Activated CD8-positive, alpha-beta memory T cell treated with anti-CD3 and anti-CD28 coated beads for 36 hours (primary cell): ENCODE data around the gene MAB21L4. TPM values are rescaled to one million over a fixed set of nuclear protein-coding genes. Genes with fewer than 3 reads are reported as not detected.

Experiments
- CTCF ChIA-PET: fragments of 350-600 bp; sonication (Branson Sonifier 250); formaldehyde crosslinking; loops from one replicate; lab custom pipeline; 2021; ENCODE audit warnings: antibody characterized with exemption; lab: Charles Lee
- POLR2A ChIA-PET: fragments of 350-600 bp; sonication (Branson Sonifier 250); formaldehyde crosslinking; loops from one replicate; lab custom pipeline; 2021; ENCODE audit warnings: antibody characterized with exemption; lab: Charles Lee
- total RNA-seq, 2 experiments: library from RNA; stranded (reverse); gene quantifications; one replicate each; pipeline ENCODE4 v1.2.3, GENCODE V29; 2021

Gene MAB21L4
- total RNA-seq, 2 experiments from 2014 or later: not detected

DNA sequence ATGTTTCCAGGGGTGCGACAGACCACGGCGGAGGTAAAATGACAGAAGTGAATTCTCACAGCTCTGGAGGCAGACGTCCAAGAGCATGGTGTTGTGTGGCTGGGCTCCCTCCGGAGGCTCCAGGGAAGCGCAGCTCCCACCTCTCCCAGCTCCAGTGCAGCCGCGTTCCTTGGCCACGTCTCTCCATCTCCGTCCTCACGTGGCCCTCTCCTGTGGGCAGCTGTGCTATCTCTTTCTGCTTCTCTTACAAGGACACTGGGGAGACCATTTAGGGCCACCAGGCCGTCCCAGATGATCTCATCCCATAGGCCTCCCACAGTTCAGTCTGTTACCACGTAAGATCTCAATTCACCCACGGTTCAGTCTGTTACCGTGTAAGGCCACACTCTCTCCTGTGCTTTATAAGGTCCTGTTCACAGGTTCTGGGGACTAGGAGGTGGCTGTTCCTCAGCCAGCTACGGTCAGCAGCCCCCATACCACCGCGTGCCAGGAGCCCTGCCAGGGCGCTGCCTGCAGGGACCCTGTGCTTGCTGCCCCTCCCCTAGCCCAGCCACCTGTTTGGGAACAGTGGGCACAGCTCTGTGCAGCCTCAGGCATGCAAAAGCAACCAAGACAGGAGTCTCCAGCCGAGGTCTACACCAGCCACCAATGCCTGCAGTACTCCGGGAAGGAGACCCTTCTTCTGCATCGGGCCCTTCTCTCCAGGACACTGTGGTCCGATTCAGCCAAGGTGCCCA lies 2.9 kb upstream of the MAB21L4 start:
- ChIA-PET POLR2A (no interaction called here), CTCF (no interaction called here)

DNA sequence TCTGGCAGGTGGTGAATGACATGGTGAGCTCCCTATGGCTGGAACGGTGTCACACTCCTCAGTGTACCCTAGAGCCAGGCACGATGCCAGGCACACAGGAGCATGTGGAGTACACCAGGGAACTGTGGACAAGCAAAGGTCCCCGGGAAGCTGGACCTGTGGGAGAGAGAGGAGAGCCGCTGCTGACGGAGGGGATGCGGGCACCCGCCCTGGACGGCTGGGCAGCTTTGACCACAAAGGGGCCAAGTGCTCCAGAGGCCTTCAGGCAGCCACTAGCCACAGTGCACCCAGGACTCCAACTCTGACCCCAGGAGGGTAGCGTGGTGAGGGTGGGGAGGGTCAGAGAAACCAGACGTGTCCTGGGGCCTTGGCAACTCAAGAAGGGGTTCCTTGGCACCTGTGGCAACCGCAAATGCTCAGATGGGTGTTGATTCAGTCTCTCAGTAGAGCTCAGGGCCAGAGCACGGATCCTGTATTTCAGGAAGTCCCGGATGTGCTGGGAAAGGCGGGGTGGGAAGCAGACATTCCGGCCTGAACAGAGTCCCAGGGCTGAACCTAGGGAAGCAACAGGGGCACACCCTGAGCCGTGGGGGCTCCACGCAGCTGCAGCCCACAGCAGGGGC lies 2.3 kb upstream of the MAB21L4 start:
- CTCF ChIA-PET: interaction anchor here (0.8 kb wide), 1 partner anchor 16 kb away, joined by 3 read pairs; no protein-coding TSS in a partner anchor
- POLR2A ChIA-PET: no interaction called here

GRCh38 chr2:240896871-240897692 lies 1.1 kb upstream of the MAB21L4 start:
- ChIA-PET POLR2A (no interaction called here), CTCF (interaction anchor here (0.8 kb wide), 1 partner anchor 17 kb away, joined by 3 read pairs; no protein-coding TSS in a partner anchor)

GRCh38 chr2:240896394-240896793 lies 438 bp upstream of the MAB21L4 start:
- POLR2A ChIA-PET: no interaction called here
- CTCF ChIA-PET: no interaction called here

DNA sequence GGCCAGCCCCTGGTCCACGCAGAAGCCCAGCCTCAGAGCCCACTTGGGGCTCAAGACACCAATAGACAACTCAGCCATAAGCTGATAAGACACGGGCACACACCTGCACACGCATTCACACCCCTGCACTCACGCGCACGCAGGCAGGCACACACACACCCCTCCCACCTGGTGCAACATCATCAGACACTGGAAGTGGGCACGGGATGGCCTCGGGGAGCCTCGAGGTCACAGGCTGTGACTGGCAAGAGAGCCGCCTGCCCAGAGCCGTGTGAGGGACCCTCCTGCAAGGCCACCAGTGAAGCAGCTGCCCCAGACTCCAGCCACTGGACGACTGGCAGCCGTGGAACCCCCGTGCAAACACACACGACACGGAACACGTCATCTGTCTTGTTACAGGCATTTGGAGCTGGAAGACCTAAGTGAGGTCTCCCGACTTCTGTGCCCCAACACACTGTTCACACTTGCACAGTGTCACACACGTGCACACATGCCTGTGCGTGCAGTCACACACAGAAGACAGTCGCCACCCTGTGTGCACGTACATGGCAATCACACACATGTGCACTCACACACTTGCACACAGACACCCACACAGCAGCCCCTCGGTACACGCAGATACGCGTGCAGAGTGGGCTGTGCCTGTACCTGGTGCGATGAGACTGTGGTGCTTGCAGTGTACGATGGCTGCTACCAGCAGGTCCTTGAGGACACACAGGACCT lies 959 bp downstream of the MAB21L4 start:
- ChIA-PET CTCF (no interaction called here), POLR2A (no interaction called here)

DNA sequence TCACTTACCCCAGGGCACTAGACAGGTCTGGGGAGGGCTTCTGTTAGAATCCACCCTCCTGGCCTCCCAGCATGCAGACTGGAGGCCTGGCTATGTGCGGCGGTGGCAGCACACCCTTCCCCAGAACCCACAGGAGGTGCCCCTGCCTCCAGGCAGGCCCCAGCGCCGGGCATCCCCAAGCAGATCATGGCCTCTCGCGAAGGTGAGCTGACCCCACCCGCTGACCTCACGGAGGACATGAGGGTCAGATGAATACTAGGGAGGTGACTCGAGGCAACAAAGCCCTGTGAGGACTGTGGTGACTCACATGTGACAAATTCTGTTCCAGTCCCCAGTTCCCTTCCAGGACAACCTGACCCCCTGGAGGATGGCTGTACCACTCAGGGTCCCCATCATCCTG lies 1.9 kb downstream of the MAB21L4 start:
- POLR2A ChIA-PET: no interaction called here
- CTCF ChIA-PET: no interaction called here

DNA sequence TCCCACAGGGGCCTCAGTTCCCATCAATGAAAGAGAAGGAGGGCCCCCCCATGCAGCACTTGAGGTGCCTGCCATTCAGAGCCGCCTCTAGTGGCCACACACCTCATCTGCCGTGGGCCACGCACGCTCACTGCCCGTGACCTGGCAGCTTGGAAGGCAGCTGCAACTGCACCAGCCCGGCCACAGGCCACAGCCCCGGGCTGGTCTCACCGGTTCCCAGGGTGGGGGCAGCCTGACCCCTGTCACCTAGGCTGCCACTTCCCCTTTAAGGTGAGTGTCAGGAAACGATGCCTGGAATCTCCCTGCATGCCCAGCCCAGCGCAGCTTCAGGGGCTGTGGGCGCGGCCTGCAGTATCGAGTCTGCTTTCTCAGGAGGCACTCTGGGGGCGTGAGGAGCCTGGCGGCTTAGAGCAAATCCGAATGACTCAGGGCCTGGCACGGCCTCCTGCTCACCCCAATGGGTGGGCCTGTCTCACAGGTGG lies 2.6 kb downstream of the MAB21L4 start:
- ChIA-PET CTCF (no interaction called here), POLR2A (no interaction called here)

DNA sequence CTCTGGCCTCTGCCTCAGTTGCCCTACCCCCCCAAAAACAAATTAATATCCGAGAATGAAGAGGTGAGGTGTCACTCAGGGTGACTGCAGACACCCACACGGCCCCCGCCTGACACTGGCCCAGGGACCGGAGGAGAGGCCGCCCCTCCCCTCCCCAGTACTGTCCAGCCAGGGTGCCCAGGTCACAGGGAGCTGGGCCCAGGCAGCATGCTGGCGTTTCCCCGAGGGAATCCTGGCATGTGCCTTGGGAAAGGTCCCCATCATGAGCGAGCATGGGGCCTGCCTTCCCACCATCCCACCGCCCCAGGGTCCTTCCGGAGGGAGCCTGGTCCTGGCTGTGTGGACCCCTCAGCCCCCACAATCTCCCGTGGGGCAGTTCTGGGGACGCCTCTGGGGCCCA lies 3.0 kb downstream of the MAB21L4 start:
- POLR2A ChIA-PET: no interaction called here
- CTCF ChIA-PET: no interaction called here

DNA sequence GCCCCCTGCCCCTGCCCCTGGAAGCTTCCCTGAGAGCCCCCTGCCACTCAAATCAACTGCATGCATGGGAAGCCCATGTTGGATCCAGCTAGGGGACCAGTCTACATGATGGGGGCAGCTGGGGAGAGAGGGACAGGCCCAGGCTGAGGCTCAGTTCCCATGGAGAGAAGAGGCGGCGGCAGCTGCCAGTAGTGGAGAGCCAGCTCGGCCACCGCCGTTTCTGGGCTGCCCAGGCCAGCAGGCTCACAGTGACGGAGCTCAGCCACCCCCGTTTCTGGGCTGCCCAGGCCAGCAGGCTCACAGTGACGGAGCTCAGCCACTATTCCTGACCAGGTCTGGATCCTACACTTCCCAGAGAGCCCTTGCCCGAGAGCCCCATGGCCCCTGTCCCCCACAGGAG lies 3.6 kb downstream of the MAB21L4 start:
- ChIA-PET POLR2A (no interaction called here), CTCF (no interaction called here)

GRCh38 chr2:240891492-240892340 lies 4.2 kb downstream of the MAB21L4 start:
- CTCF ChIA-PET: no interaction called here
- POLR2A ChIA-PET: no interaction called here

GRCh38 chr2:240890691-240891090 lies 5.3 kb downstream of the MAB21L4 start:
- CTCF ChIA-PET: no interaction called here
- POLR2A ChIA-PET: no interaction called here

DNA sequence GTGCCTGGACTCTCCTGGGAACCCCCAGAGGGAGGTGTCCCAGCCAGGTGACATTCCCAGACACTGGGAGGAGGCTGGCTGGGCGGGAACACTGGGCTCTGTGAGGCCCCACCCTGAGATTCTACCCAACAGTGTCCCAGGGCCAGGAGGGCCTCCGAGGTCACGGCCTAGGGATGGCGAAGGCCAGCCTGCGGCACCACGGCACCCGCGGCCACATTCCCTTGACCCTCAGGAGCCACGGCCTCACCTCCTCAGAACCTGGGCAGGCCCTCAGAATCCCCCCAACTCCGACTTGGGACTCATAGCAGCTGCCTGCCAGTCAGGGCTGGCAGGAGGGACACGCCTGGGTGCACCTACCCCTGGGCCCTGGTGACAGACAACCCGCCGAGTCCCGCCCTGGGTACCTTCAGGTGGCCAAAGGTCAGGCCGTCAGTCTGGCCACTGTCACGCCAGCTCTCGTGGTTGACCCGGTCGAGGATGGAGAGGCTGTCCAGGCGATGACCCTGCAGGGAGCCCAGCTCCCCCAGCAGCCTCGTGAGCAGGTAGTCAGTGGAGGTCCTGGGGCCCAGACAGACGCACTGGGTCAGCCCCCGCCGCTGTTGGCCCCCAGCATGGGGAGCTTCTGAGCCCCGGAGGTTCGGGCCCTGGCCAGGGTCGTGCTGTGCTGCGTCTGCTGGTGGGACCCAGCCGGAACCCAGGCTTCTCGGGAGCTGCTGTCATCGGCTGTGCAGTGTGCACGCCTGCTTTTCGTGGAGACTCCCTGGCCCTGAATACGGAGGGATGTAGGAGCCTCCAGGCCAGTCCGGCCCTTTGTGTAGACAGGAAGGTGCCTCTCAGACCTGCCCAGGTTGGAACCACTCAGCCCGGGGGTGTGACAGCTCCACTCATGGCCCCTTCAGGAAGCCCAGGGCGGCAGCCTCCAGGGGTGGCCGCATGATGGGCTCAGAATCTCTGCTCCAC lies 6.1 kb downstream of the MAB21L4 start:
- ChIA-PET POLR2A (no interaction called here), CTCF (no interaction called here)

DNA sequence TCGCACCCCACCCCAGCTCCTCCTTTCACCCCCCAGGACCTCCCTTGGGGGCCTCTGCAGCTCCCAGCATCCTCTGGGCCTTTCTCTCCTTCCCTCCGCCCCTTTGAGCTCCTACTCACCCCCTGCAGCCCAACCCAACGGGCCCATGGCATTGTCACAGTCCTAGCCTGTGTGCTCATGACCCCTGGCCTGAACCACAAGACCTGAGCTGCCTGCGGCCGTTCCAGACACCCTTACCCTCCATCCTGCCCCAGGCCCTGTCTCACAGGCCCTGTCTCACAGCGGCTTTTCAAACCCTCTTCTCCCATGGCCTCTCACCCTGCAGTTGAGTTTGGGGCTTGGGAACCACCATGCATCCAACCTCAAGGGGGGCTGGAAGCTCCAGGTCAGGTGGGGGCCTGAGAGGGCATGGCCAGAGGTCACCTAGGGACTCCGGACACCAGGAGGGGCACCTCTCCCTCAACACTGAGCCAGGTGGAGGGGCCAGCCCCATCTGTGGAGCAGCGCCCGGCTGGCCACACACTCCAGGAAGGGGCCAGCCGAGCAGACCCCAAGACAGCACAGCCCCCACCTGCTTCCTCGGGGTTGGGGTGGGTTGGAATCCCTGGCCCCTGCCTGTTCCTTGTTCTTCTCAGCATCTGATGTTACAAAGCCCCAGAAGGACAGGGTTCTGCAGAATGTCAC lies 6.9 kb downstream of the MAB21L4 start:
- CTCF ChIA-PET: no interaction called here
- POLR2A ChIA-PET: no interaction called here

DNA sequence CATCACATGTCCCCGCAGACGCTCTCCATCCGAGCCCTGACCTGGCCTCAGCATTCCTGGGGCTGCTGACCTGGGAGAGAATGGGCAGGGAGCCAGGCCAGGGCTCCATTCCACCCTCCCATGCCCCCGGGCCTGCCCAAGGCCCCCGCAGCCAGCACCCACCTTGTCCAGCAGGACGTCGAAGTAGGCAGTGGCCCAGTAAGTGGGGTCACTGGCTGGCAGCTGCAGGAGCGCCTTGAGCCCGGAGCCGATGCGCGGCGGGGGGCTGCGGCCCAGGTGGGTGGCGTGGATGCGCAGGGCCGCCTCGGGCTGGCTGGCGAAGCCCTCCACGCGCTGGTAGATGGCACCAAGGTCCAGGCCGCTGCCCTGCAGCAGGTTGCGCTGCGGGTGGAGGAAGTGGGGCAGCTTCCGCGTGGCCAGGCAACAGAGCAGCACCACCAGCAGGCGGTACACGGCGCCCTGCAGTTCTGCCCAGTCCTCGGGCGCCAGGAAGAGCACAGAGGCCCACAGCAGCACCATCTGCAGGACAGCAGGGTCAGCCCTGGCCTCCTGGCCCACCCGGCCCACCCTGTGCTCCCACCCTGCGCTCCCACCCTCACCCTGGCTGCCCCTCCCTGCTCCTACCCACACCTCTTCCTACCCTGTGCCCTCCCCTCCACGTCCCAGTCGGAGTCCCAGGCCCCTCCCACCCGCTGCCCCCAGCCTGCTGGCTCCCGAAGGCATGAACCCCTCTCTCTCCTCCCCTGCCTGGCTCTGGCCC lies 7.6 kb downstream of the MAB21L4 start:
- ChIA-PET CTCF (no interaction called here), POLR2A (no interaction called here)

GRCh38 chr2:240887631-240888030 lies 8.3 kb downstream of the MAB21L4 start:
- POLR2A ChIA-PET: no interaction called here
- CTCF ChIA-PET: no interaction called here
